GM23338 (cell line): ENCODE data around the gene SCN11A. TPM values are rescaled to one million over a fixed set of nuclear protein-coding genes. Genes with fewer than 3 reads are reported as not detected.

Experiments
- ATAC-seq: fragments of 200-7000 bp; cut with Tn5 transposase; 3 replicates; pipeline ENCODE4 v1.9.1; 2020
- DNase-seq: peaks from one replicate; pipeline ENCODE4 v3.0.0-alpha.2; 2015; ENCODE audit warnings: low spot score
- H2AFZ ChIP-seq: fragments of 200-600 bp; sonication (generic); 2 replicates; pipeline ENCODE4 v1.8.0; 2016; ENCODE audit warnings: antibody characterized with exemption, mild to moderate bottlenecking, moderate library complexity
- H3F3A ChIP-seq: fragments of 200-600 bp; sonication (generic); replicated peaks from 2 replicates; pipeline ENCODE4 v1.8.0; 2017; ENCODE audit warnings: antibody characterized with exemption, mixed run types, low read depth
- H3K27ac ChIP-seq: fragments of 200-600 bp; sonication (generic); 2 replicates; pipeline ENCODE4 v1.6.1; 2016; ENCODE audit warnings: low read depth
- H3K27me3 ChIP-seq: fragments of 200-600 bp; sonication (generic); 2 replicates; pipeline ENCODE4 v1.8.0; 2016; ENCODE audit warnings: mild to moderate bottlenecking, mixed run types, moderate library complexity; ENCODE audit not compliant: insufficient read depth
- H3K36me3 ChIP-seq: fragments of 200-600 bp; sonication (generic); 2 replicates; pipeline ENCODE4 v1.8.0; 2016; ENCODE audit warnings: mild to moderate bottlenecking; ENCODE audit not compliant: insufficient read depth
- H3K4me1 ChIP-seq: fragments of 200-600 bp; sonication (generic); 2 replicates; pipeline ENCODE4 v1.8.0; 2016; ENCODE audit warnings: mild to moderate bottlenecking, moderate library complexity; ENCODE audit not compliant: insufficient read depth
- H3K4me2 ChIP-seq: fragments of 200-600 bp; sonication (generic); 2 replicates; pipeline ENCODE4 v1.7.1; 2017; ENCODE audit warnings: mixed run types
- H3K4me3 ChIP-seq: fragments of 200-600 bp; sonication (generic); 2 replicates; pipeline ENCODE4 v1.6.1; 2016; ENCODE audit warnings: mixed run types
- H3K79me2 ChIP-seq: fragments of 200-600 bp; sonication (generic); replicated peaks from 2 replicates; pipeline ENCODE4 v1.8.0; 2017; ENCODE audit warnings: mild to moderate bottlenecking; ENCODE audit not compliant: insufficient read depth
- H3K9me2 ChIP-seq: fragments of 200-600 bp; sonication (generic); 2 replicates; pipeline ENCODE4 v1.8.0; 2017; ENCODE audit not compliant: insufficient read depth
- H4K20me1 ChIP-seq: fragments of 200-600 bp; sonication (generic); replicated peaks from 2 replicates; pipeline ENCODE4 v1.8.0; 2017; ENCODE audit warnings: mild to moderate bottlenecking; ENCODE audit not compliant: insufficient read depth
- H3K27ac Mint-ChIP-seq: 2 replicates; pipeline ENCODE4 v1.8.0; 2020; ENCODE audit warnings: inconsistent platforms, mild to moderate bottlenecking, moderate library complexity, mixed read lengths
- H3K27me3 Mint-ChIP-seq: 3 replicates; pipeline ENCODE4 v1.8.0; 2022; ENCODE audit warnings: low read depth, mild to moderate bottlenecking, moderate library complexity, mixed read lengths, inconsistent platforms; ENCODE audit not compliant: insufficient read depth, poor library complexity
- H3K36me3 Mint-ChIP-seq: 3 replicates; pipeline ENCODE4 v1.8.0; 2021; ENCODE audit warnings: low read depth, mild to moderate bottlenecking, inconsistent platforms, moderate library complexity, mixed read lengths
- H3K4me1 Mint-ChIP-seq: 3 replicates; pipeline ENCODE4 v1.8.0; 2020; ENCODE audit warnings: mild to moderate bottlenecking, inconsistent platforms, mixed read lengths
- H3K4me3 Mint-ChIP-seq: 3 replicates; pipeline ENCODE4 v1.8.0; 2021; ENCODE audit warnings: moderate library complexity, mild to moderate bottlenecking, inconsistent platforms, mixed read lengths
- H3K9me3 Mint-ChIP-seq: 3 replicates; pipeline ENCODE4 v1.8.0; 2020; ENCODE audit warnings: moderate library complexity, mild to moderate bottlenecking, inconsistent platforms, mixed read lengths
- EZH2 ChIP-seq: fragments of 200-600 bp; sonication (generic); IDR thresholded peaks from one replicate; pipeline ENCODE4 v1.8.0; 2017; ENCODE audit warnings: antibody characterized with exemption, mild to moderate bottlenecking, low read depth; ENCODE audit not compliant: unreplicated experiment
- EZH2phosphoT487 ChIP-seq: fragments of 200-600 bp; sonication (generic); IDR thresholded peaks from one replicate; pipeline ENCODE4 v1.8.1; 2018; ENCODE audit warnings: antibody characterized with exemption; ENCODE audit not compliant: unreplicated experiment
- JUNB ChIP-seq: IDR thresholded peaks from one replicate; pipeline ENCODE4 v1.6.1; 2016; ENCODE audit warnings: antibody characterized with exemption; ENCODE audit not compliant: unreplicated experiment
- NANOG ChIP-seq: IDR thresholded peaks from 2 replicates; pipeline ENCODE4 v1.6.1; 2016; ENCODE audit warnings: antibody characterized with exemption, borderline replicate concordance
- POLR2AphosphoS5 ChIP-seq: IDR thresholded peaks from 2 replicates; pipeline ENCODE4 v1.6.1; 2016; ENCODE audit warnings: antibody characterized with exemption, low read depth
- STAT1 ChIP-seq: IDR thresholded peaks from one replicate; pipeline ENCODE4 v1.6.1; 2016; ENCODE audit warnings: antibody characterized with exemption; ENCODE audit not compliant: unreplicated experiment
- ZNF114 ChIP-seq: fragments of 250-450 bp; sonication (Bioruptor Pico); IDR thresholded peaks from 2 replicates; pipeline ENCODE4 v1.5.0; 2020; ENCODE audit warnings: mild to moderate bottlenecking, moderate library complexity
- ZNF331 ChIP-seq: fragments of 250-450 bp; sonication (Bioruptor Pico); IDR thresholded peaks from 2 replicates; pipeline ENCODE4 v1.5.0; 2020; ENCODE audit warnings: low read depth, mild to moderate bottlenecking, moderate library complexity
- polyA plus RNA-seq: library from polyadenylated mRNA; unstranded; fragments of >200 nt; fragmentation: Nextera tagmentation; extraction: Ambion mirVana; gene quantifications from 2 replicates; pipeline ENCODE4 v1.2.1, GENCODE V29; 2016
- total RNA-seq: library from RNA; depleted of rRNA; stranded (reverse); fragments of >200 nt; shearing (Covaris generic); gene quantifications from 2 replicates; pipeline ENCODE4 v1.2.3, GENCODE V29; 2014
- TF ChIP-seq, protein P1 (sequence below): fragments of 250-450 bp; sonication (Bioruptor Pico); IDR thresholded peaks from 2 replicates; pipeline ENCODE4 v1.5.0; 2020; ENCODE audit warnings: mild to moderate bottlenecking, moderate library complexity
- TF ChIP-seq, protein P2 (sequence below): IDR thresholded peaks from 2 replicates; pipeline ENCODE4 v1.6.1; 2016; ENCODE audit warnings: antibody characterized with exemption
- TF ChIP-seq, protein P3 (sequence below): IDR thresholded peaks from one replicate; pipeline ENCODE4 v1.6.1; 2018; ENCODE audit warnings: antibody characterized with exemption; ENCODE audit not compliant: unreplicated experiment

Gene SCN11A
- total and polyA plus RNA-seq, 2 experiments from 2014 or later: 0.05 to 0.14 TPM

DNA sequence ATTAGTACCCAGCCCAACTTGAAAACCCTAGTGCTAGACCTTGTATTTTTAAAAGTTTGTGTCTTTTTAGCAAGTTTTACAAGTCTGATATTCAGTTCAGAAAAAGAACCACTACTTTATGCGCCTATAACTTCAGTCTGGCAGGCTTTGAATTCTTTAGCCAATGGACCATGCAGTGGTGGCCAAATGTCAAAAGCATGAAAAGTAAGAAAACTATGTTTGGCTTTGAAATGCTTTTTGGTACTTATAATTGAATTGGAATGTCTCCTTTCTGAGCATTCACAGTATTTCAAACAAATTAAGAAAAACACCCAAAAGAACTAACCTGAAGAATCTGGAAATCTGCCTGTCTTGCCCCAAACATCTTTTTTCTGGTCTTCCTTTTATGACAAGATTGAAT is 12.9 kb upstream of the SCN11A start:
- Histone ChIP-seq H3F3A (no peaks in the 10 kb centered on the region), H3K27ac (no peak overlapping the region), H3K9me2 (no peaks in the 10 kb centered on the region), H3K4me3 (no peak overlapping the region), H3K4me1 (no peaks in the 10 kb centered on the region), H3K36me3 (peaks cover 5% of the 10 kb centered on the region; the same call in 1 of the 2 replicates), H2AFZ (no peak overlapping the region), H3K4me2 (no peak overlapping the region), H4K20me1 (peaks cover 16% of the 10 kb centered on the region; the same call in 1 of the 2 replicates), H3K27me3 (no peaks in the 10 kb centered on the region), H3K79me2 (peaks cover 57% of the 10 kb centered on the region)
- TF ChIP-seq, protein P1, sequence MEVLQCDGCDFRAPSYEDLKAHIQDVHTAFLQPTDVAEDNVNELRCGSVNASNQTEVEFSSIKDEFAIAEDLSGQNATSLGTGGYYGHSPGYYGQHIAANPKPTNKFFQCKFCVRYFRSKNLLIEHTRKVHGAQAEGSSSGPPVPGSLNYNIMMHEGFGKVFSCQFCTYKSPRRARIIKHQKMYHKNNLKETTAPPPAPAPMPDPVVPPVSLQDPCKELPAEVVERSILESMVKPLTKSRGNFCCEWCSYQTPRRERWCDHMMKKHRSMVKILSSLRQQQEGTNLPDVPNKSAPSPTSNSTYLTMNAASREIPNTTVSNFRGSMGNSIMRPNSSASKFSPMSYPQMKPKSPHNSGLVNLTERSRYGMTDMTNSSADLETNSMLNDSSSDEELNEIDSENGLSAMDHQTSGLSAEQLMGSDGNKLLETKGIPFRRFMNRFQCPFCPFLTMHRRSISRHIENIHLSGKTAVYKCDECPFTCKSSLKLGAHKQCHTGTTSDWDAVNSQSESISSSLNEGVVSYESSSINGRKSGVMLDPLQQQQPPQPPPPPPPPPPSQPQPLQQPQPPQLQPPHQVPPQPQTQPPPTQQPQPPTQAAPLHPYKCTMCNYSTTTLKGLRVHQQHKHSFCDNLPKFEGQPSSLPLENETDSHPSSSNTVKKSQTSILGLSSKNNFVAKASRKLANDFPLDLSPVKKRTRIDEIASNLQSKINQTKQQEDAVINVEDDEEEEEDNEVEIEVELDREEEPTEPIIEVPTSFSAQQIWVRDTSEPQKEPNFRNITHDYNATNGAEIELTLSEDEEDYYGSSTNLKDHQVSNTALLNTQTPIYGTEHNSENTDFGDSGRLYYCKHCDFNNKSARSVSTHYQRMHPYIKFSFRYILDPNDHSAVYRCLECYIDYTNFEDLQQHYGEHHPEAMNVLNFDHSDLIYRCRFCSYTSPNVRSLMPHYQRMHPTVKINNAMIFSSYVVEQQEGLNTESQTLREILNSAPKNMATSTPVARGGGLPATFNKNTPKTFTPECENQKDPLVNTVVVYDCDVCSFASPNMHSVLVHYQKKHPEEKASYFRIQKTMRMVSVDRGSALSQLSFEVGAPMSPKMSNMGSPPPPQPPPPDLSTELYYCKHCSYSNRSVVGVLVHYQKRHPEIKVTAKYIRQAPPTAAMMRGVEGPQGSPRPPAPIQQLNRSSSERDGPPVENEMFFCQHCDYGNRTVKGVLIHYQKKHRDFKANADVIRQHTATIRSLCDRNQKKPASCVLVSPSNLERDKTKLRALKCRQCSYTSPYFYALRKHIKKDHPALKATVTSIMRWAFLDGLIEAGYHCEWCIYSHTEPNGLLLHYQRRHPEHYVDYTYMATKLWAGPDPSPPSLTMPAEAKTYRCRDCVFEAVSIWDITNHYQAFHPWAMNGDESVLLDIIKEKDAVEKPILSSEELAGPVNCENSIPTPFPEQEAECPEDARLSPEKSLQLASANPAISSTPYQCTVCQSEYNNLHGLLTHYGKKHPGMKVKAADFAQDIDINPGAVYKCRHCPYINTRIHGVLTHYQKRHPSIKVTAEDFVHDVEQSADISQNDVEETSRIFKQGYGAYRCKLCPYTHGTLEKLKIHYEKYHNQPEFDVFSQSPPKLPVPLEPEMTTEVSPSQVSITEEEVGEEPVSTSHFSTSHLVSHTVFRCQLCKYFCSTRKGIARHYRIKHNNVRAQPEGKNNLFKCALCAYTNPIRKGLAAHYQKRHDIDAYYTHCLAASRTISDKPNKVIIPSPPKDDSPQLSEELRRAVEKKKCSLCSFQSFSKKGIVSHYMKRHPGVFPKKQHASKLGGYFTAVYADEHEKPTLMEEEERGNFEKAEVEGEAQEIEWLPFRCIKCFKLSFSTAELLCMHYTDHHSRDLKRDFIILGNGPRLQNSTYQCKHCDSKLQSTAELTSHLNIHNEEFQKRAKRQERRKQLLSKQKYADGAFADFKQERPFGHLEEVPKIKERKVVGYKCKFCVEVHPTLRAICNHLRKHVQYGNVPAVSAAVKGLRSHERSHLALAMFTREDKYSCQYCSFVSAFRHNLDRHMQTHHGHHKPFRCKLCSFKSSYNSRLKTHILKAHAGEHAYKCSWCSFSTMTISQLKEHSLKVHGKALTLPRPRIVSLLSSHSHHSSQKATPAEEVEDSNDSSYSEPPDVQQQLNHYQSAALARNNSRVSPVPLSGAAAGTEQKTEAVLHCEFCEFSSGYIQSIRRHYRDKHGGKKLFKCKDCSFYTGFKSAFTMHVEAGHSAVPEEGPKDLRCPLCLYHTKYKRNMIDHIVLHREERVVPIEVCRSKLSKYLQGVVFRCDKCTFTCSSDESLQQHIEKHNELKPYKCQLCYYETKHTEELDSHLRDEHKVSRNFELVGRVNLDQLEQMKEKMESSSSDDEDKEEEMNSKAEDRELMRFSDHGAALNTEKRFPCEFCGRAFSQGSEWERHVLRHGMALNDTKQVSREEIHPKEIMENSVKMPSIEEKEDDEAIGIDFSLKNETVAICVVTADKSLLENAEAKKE (CRISPR knock-in tag): no peak
- no peak for TF ChIP-seq NANOG
- TF ChIP-seq ZNF114 (CRISPR knock-in tag): no peak
- TF ChIP-seq, protein P2, sequence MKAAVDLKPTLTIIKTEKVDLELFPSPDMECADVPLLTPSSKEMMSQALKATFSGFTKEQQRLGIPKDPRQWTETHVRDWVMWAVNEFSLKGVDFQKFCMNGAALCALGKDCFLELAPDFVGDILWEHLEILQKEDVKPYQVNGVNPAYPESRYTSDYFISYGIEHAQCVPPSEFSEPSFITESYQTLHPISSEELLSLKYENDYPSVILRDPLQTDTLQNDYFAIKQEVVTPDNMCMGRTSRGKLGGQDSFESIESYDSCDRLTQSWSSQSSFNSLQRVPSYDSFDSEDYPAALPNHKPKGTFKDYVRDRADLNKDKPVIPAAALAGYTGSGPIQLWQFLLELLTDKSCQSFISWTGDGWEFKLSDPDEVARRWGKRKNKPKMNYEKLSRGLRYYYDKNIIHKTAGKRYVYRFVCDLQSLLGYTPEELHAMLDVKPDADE: no peak
- no peak for TF ChIP-seq JUNB
- TF ChIP-seq ZNF331 (CRISPR knock-in tag): no peak
- no peak for TF ChIP-seq EZH2
- no peak for TF ChIP-seq EZH2phosphoT487
- TF ChIP-seq, protein P3, sequence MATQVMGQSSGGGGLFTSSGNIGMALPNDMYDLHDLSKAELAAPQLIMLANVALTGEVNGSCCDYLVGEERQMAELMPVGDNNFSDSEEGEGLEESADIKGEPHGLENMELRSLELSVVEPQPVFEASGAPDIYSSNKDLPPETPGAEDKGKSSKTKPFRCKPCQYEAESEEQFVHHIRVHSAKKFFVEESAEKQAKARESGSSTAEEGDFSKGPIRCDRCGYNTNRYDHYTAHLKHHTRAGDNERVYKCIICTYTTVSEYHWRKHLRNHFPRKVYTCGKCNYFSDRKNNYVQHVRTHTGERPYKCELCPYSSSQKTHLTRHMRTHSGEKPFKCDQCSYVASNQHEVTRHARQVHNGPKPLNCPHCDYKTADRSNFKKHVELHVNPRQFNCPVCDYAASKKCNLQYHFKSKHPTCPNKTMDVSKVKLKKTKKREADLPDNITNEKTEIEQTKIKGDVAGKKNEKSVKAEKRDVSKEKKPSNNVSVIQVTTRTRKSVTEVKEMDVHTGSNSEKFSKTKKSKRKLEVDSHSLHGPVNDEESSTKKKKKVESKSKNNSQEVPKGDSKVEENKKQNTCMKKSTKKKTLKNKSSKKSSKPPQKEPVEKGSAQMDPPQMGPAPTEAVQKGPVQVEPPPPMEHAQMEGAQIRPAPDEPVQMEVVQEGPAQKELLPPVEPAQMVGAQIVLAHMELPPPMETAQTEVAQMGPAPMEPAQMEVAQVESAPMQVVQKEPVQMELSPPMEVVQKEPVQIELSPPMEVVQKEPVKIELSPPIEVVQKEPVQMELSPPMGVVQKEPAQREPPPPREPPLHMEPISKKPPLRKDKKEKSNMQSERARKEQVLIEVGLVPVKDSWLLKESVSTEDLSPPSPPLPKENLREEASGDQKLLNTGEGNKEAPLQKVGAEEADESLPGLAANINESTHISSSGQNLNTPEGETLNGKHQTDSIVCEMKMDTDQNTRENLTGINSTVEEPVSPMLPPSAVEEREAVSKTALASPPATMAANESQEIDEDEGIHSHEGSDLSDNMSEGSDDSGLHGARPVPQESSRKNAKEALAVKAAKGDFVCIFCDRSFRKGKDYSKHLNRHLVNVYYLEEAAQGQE: no peak
- TF ChIP-seq POLR2AphosphoS5: no peak
- TF ChIP-seq STAT1: no peak
- Mint-ChIP-seq H3K27me3 (peaks cover 3% of the 10 kb centered on the region), H3K9me3 (no peaks in the 10 kb centered on the region), H3K4me3 (no peak overlapping the region), H3K27ac (no peak overlapping the region), H3K36me3 (peaks cover 14% of the 10 kb centered on the region), H3K4me1 (no peaks in the 10 kb centered on the region; the same call in 2 of the 3 replicates)
- no peak for DNase-seq
- ATAC-seq: no peak
